PC-9 (cell line): Measurements from ENCODE around the gene YY1. TPM values are rescaled to one million over a fixed set of nuclear protein-coding genes. Genes with fewer than 3 reads are reported as not detected.
"Not testable (repeated sequence)": the region's sequence is repeated elsewhere in the genome, so short reads cannot be mapped to it uniquely, and the experiment has no call there.

Experiments
- BruUV-seq: library from RNA; stranded (reverse); fragments of 400-500 nt; replicated peaks from 2 replicates; lab custom pipeline; 2021; lab: Mats Ljungman, UMichigan
- CTCF ChIA-PET: fragments of 300-600 bp; sonication (Branson Sonifier 250); formaldehyde crosslinking; loops from one replicate; lab custom pipeline; 2022; ENCODE audit warnings: antibody characterized with exemption; lab: Charles Lee
- POLR2A ChIA-PET: fragments of 300-600 bp; sonication (Branson Sonifier 250); formaldehyde crosslinking; loops from one replicate; lab custom pipeline; 2022; ENCODE audit warnings: antibody characterized with exemption; ENCODE audit not compliant: unreplicated experiment; lab: Charles Lee
- DNase-seq, 2 experiments: peaks; one replicate each; pipeline versions ENCODE4 v3.0.0 to v3.0.0-alpha.2; 2015 to 2022; ENCODE audit warnings: mixed read lengths in 1 of 2
- H2AFZ ChIP-seq: fragments of 200-600 bp; sonication (generic); 2 replicates; pipeline ENCODE4 v1.8.1; 2017; ENCODE audit warnings: antibody characterized with exemption
- H3F3A ChIP-seq: fragments of 200-600 bp; sonication (generic); 2 replicates; pipeline ENCODE4 v1.8.1; 2017; ENCODE audit warnings: antibody characterized with exemption, mild to moderate bottlenecking, low read depth; ENCODE audit not compliant: insufficient read depth
- H3K27ac ChIP-seq: fragments of 200-600 bp; sonication (generic); 2 replicates; pipeline ENCODE4 v1.6.1; 2016; ENCODE audit warnings: mixed run types
- H3K27me3 ChIP-seq: fragments of 200-600 bp; sonication (generic); 2 replicates; pipeline ENCODE4 v1.6.1; 2016; ENCODE audit warnings: low read depth, mixed run types; ENCODE audit not compliant: insufficient read depth
- H3K36me3 ChIP-seq: fragments of 200-600 bp; sonication (generic); 2 replicates; pipeline ENCODE4 v1.6.1; 2016; ENCODE audit warnings: low read depth, mixed run types
- H3K4me1 ChIP-seq: fragments of 200-600 bp; sonication (generic); replicated peaks from 2 replicates; pipeline ENCODE4 v1.6.1; 2016; ENCODE audit warnings: mixed run types; ENCODE audit not compliant: insufficient read depth
- H3K4me2 ChIP-seq: fragments of 200-600 bp; sonication (generic); 2 replicates; pipeline ENCODE4 v1.6.1; 2017; ENCODE audit warnings: mixed run types
- H3K4me3 ChIP-seq: fragments of 200-600 bp; sonication (generic); 2 replicates; pipeline ENCODE4 v1.6.1; 2016; ENCODE audit warnings: mixed run types
- H3K79me2 ChIP-seq: fragments of 200-600 bp; sonication (generic); 2 replicates; pipeline ENCODE4 v1.6.1; 2017; ENCODE audit warnings: low read depth, mixed run types
- H3K9me2 ChIP-seq: fragments of 200-600 bp; sonication (generic); 2 replicates; pipeline ENCODE4 v1.8.1; 2017; ENCODE audit warnings: mild to moderate bottlenecking; ENCODE audit not compliant: insufficient read depth
- H3K9me3 ChIP-seq: fragments of 200-600 bp; sonication (generic); 2 replicates; pipeline ENCODE4 v1.8.1; 2016; ENCODE audit warnings: low read depth; ENCODE audit not compliant: insufficient read depth
- H4K20me1 ChIP-seq: fragments of 200-600 bp; sonication (generic); 2 replicates; pipeline ENCODE4 v1.8.1; 2017; ENCODE audit not compliant: insufficient read depth
- CTCF ChIP-seq: fragments of 200-600 bp; sonication (generic); conservative IDR thresholded peaks from 2 replicates; pipeline ENCODE4 v1.6.1; 2017; ENCODE audit warnings: mixed run types, antibody characterized with exemption, mild to moderate bottlenecking, moderate library complexity
- EZH2 ChIP-seq: fragments of 200-600 bp; sonication (generic); IDR thresholded peaks from 2 replicates; pipeline ENCODE4 v1.8.0; 2017; ENCODE audit warnings: antibody characterized with exemption, low read depth
- intact Hi-C: fragments of 100-400 bp; cut with micrococcal nuclease; formaldehyde crosslinking; loops from one replicate; pipeline ENCODE4 v1.10.0; 2022; ENCODE audit not compliant: unreplicated experiment
- total RNA-seq: library from RNA; stranded (reverse); gene quantifications from 2 replicates; pipeline ENCODE4 v1.2.3, GENCODE V29; 2021

The YY1 gene
- total RNA-seq, 1 experiment from 2014 or later, result 32.3 TPM

GRCh38 chr14:100285913-100286400, 47.0 kb downstream of the YY1 start:
- intact Hi-C loops, result loop anchor here (5.0 kb wide), 1 partner anchor 91 kb away; the partner anchor contains the start of gene WDR25
- Histone ChIP-seq H3K4me2 (peak overlapping the region; percentile 76), H3K36me3 (no peaks in the 10 kb centered on the region), H3K27me3 (no peaks in the 10 kb centered on the region), H3F3A (peaks cover 3% of the 10 kb centered on the region; the same call in 1 of the 2 replicates), H4K20me1 (peaks cover 10% of the 10 kb centered on the region; the same call in 1 of the 2 replicates), H2AFZ (no peak overlapping the region; the same call in 1 of the 2 replicates), H3K9me2 (no peaks in the 10 kb centered on the region), H3K4me1 (no peaks in the 10 kb centered on the region), H3K27ac (no peak overlapping the region), H3K4me3 (peak overlapping the region; percentile 63; the same call in 1 of the 2 replicates), H3K9me3 (no peaks in the 10 kb centered on the region), H3K79me2 (no peaks in the 10 kb centered on the region)
- ChIA-PET POLR2A (no interaction called here), CTCF (interaction anchor here (0.6 kb wide), 1 partner anchor 646 kb away, joined by 7 read pairs; no protein-coding TSS in a partner anchor)
- no peak for TF ChIP-seq EZH2
- peak; percentile 41; the same call in 1 of the 2 replicates for TF ChIP-seq CTCF
- no peak for DNase-seq
- no TSS peak for BruUV-seq

GRCh38 chr14:100286484-100287191, 47.7 kb downstream of the YY1 start:
- no peak overlapping the region for H3K27ac ChIP-seq
- no peaks in the 10 kb centered on the region for H3K27me3 ChIP-seq
- peaks cover 3% of the 10 kb centered on the region; the same call in 1 of the 2 replicates for H3F3A ChIP-seq
- no TSS peak for BruUV-seq
- H3K36me3 ChIP-seq, result no peaks in the 10 kb centered on the region
- no peaks in the 10 kb centered on the region for H3K4me1 ChIP-seq
- H4K20me1 ChIP-seq, result 0 out of 2 replicates have a peak, but pooled peaks cover 6% of the 10 kb centered on the region
- TF ChIP-seq EZH2 (no peak), CTCF (no peak)
- POLR2A ChIA-PET, result no interaction called here
- H2AFZ ChIP-seq, result no peak overlapping the region
- H3K9me2 ChIP-seq, result no peaks in the 10 kb centered on the region
- intact Hi-C loops, result loop anchor here (5.0 kb wide), 1 partner anchor 91 kb away; the partner anchor contains the start of gene WDR25
- no peak overlapping the region for H3K4me2 ChIP-seq
- H3K4me3 ChIP-seq, result no peak overlapping the region
- no peaks in the 10 kb centered on the region for H3K79me2 ChIP-seq
- H3K9me3 ChIP-seq, result no peaks in the 10 kb centered on the region
- CTCF ChIA-PET, result interaction anchor here (0.6 kb wide), 1 partner anchor 647 kb away, joined by 7 read pairs; no protein-coding TSS in a partner anchor
- no peak for DNase-seq

GRCh38 chr14:100287202-100287997, 48.5 kb downstream of the YY1 start:
- POLR2A ChIA-PET, result no interaction called here
- CTCF ChIA-PET, result no interaction called here
- H3K4me1 ChIP-seq, result no peaks in the 10 kb centered on the region

GRCh38 chr14:100287998-100288295, 49.0 kb downstream of the YY1 start:
- H2AFZ ChIP-seq, H3K4me2 ChIP-seq, H3K4me1 ChIP-seq, CTCF ChIA-PET, H4K20me1 ChIP-seq, POLR2A ChIA-PET, BruUV-seq, H3K79me2 ChIP-seq, DNase-seq, H3K36me3 ChIP-seq, H3K9me2 ChIP-seq, H3K4me3 ChIP-seq, H3K27me3 ChIP-seq, H3K27ac ChIP-seq, H3F3A ChIP-seq, H3K9me3 ChIP-seq: not testable (repeated sequence)
- intact Hi-C loops, result loop anchor here (5.0 kb wide), 1 partner anchor 89 kb away; the partner anchor contains the start of gene WDR25

More at GRCh38 chr14:100287202-100287997, 48.5 kb downstream of the YY1 start:
- H2AFZ ChIP-seq, result no peak overlapping the region
- TF ChIP-seq EZH2 (no peak), CTCF (no peak)
- H3K9me2 ChIP-seq, result no peaks in the 10 kb centered on the region
- BruUV-seq, result no TSS peak
- no peak overlapping the region for H3K4me3 ChIP-seq
- H3K79me2 ChIP-seq, result no peaks in the 10 kb centered on the region
- intact Hi-C loops, result loop anchor here (5.0 kb wide), 1 partner anchor 90 kb away; the partner anchor contains the start of gene WDR25
- H3K4me2 ChIP-seq, result no peak overlapping the region
- no peaks in the 10 kb centered on the region for H3K36me3 ChIP-seq
- no peak overlapping the region for H3K27ac ChIP-seq
- H3K9me3 ChIP-seq, result no peaks in the 10 kb centered on the region
- H4K20me1 ChIP-seq, result no peaks in the 10 kb centered on the region
- no peak for DNase-seq
- H3F3A ChIP-seq, result peaks cover 3% of the 10 kb centered on the region; the same call in 1 of the 2 replicates
- H3K27me3 ChIP-seq, result no peaks in the 10 kb centered on the region
